Epithelial cell of prostate (primary cell): ENCODE measurements around the gene RPGRIP1L.

ENCODE experiments used
- DNase-seq: peaks from one replicate; pipeline ENCODE4 v3.0.0-alpha.2; 2011; ENCODE audit warnings: low read depth, low spot score
- H3K27ac ChIP-seq: fragments of 450-650 bp; 2 replicates; pipeline ENCODE4 v1.5.1; 2017; ENCODE audit warnings: mild to moderate bottlenecking

Gene RPGRIP1L

DNA sequence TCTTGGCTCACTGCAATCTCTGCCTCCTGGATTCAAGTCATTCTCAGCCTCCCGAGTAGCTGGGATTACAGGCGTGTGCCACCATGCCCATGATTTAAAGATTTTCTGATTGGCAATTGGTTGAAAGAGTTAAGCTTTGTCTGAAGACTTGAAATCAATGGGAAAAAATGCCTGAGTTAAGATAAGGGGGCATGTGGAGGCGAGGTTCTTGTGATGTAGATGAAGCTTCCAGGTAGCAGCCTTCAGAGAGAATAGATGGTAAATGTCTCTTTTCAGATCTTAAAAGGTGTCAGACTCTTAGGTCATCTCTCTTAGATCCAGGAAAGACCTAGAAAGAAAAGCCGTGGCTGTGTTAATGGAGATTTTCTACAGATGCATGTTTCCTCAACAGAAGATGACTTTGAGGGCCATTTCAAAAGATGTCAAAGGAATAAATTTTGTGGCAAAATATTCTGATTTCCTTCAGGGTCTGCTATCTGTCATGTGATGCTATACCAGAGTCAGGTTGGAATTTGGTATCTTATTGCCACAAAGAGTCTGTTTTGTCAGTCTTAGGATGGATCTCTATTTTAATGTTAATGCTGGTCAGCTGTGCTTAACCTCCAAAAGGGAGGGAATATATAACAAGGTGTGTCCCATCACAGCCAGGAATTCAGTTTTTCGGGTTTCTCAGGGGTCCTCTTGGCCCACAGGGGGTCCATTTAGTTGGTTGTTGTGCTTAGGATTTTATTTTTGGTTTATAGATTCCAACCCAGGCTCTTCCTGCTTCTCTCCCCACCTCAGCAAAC is 142.4 kb downstream of the RPGRIP1L start:
- no peak for DNase-seq
- no peak overlapping the region for H3K27ac ChIP-seq

DNA sequence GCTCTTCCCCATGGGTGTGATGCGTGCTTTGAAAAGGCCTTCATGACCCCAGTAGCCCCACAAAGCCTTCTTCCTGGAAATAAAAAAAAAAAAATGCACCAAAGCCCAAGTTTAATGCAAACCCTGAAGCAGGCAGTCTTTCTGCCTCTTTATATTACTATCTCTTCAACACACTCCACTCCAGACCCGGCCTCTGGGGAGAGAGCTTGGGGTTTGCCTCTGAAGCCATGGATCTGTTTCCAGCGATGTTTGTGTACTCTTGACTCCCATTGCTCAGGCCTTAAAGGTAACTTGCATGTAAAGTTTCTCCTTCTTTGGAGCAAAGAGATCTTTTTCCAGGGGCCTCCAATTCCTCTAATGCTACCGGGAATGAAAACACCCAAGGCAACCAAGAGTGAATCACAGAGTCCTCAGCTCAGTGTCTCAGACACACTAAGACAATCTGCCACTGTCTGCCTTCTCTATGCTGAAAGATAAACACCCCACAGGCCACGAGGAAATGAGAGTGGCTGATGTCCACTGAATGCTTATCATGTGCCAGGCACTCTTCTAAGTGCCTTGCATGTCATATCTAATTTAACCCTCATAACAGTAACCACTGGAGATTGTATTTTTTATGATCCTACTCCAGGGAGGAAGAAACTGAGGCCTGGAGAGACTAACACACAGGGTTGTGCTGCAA is 144.2 kb downstream of the RPGRIP1L start:
- DNase-seq: no peak
- H3K27ac ChIP-seq: no peak overlapping the region

DNA sequence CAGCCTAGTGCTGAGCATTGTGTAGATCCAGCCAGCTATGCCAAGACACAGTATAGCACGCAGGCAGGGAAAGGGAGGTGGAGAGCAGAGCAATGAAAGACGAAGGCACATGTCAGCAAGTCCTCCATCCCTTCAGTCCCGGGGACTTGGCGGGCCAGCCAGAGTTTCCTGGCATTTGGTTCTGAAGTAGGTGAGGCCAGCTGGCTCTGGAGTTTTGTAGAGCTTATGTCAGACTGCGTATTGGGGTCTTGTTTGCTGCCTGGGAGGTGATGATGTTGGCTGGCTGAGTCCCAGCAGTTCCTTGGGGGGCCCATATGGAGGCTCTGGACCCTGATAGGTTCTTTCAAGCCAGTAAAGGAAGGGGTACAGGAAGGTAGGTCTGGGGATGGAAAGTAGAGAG is 144.9 kb downstream of the RPGRIP1L start:
- H3K27ac ChIP-seq: no peak overlapping the region
- no peak for DNase-seq

DNA sequence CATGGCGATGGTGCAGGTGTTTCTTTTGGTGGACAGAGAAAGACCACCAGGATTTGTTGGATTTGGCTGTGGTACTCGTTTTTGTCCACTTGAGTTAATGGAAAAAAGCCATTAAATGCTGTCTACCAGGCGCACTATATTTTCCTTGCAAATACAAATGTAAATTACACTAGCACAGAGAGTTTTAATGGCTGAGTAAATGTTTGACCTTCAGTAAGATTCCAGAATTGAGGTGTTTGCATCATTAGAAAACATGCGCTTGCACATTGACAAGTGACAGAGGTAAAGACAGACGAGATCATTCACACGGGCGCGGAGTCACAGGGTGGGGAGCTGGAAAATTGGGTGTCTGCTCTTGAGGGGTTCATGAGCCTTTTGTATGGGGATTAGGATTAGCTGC is 147.1 kb downstream of the RPGRIP1L start:
- no peak overlapping the region for H3K27ac ChIP-seq
- DNase-seq: no peak

DNA sequence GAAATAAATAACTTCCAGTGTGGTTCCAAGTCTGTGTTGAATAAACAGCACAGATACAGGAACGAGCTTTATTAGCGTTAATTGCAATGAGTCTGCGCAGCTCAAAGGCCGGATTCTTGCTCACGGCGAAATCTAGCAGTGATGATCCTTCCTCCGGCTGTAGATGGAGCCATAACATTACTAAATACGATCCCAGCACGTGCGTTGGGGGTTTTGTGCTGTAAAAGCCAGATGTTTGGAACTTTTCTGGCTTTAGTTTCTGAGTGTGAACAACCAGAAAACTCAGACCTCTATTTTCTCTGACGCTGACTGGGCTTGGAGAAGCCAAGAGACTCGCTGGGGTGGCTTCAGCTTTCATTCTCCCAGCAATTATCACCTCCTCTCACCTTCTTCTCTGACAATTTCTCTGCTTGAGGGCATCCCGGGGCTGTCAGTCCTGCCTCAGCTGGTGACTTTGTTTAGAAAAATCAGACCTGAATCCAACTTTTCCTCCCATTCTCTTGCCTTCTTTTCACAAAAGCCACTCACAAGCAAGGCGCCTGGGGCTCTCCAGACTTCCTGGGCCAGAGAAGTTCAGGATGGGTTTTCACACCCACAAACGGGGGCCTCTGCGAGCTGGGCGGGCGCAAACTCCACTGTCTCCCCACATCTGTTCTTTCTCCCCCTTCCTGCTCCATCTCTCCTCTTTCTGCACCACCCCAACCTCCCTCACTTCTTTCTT is 153.5 kb downstream of the RPGRIP1L start:
- peak; percentile 6 for DNase-seq
- no peak overlapping the region for H3K27ac ChIP-seq
